CD8-positive, alpha-beta memory T cell (primary cell): Measurements from ENCODE around the gene C12orf75. TPM values are rescaled to one million over a fixed set of nuclear protein-coding genes. Genes with fewer than 3 reads are reported as not detected.

Source experiments
- CTCF ChIA-PET: fragments of 350-600 bp; sonication (Branson Sonifier 250); formaldehyde crosslinking; loops from one replicate; lab custom pipeline; 2021; ENCODE audit warnings: antibody characterized with exemption; lab: Charles Lee
- POLR2A ChIA-PET: fragments of 350-600 bp; sonication (Branson Sonifier 250); formaldehyde crosslinking; loops from one replicate; lab custom pipeline; 2021; ENCODE audit warnings: antibody characterized with exemption; lab: Charles Lee
- DNase-seq, 5 donors: peaks; one replicate each; pipeline versions ENCODE4 v3.0.0 to v3.0.0-alpha.2; 2020 to 2022; ENCODE audit warnings: mixed read lengths in 1 of 5
- H3K27ac ChIP-seq: one replicate; pipeline ENCODE4 v1.7.0; 2013; ENCODE audit warnings: low read depth, mild to moderate bottlenecking, low read length, moderate library complexity
- H3K27me3 ChIP-seq: 2 replicates; pipeline ENCODE4 v1.7.0; 2013; ENCODE audit warnings: low read length, mild to moderate bottlenecking; ENCODE audit not compliant: insufficient read depth, poor library complexity, severe bottlenecking
- H3K36me3 ChIP-seq: 2 replicates; pipeline ENCODE4 v1.7.0; 2013; ENCODE audit warnings: mild to moderate bottlenecking, low read length, moderate library complexity; ENCODE audit not compliant: insufficient read depth
- H3K4me1 ChIP-seq: 2 replicates; pipeline ENCODE4 v1.7.0; 2013; ENCODE audit warnings: mild to moderate bottlenecking, low read length, moderate library complexity; ENCODE audit not compliant: insufficient read depth
- H3K4me3 ChIP-seq: 2 replicates; pipeline ENCODE4 v1.7.0; 2013; ENCODE audit warnings: mild to moderate bottlenecking, low read length
- H3K9me3 ChIP-seq: 2 replicates; pipeline ENCODE4 v1.7.0; 2013; ENCODE audit warnings: mild to moderate bottlenecking, low read length
- H3K27ac Mint-ChIP-seq, 8 donors: one replicate each; pipeline ENCODE4 v1.8.0; 2020 to 2021; ENCODE audit warnings: mixed read lengths in 8 of 8, mild to moderate bottlenecking in 6 of 8, inconsistent platforms in 3 of 8, moderate library complexity in 3 of 8
- H3K27me3 Mint-ChIP-seq, 2 donors: one replicate each; pipeline ENCODE4 v1.8.0; 2020 to 2021; ENCODE audit warnings: mixed read lengths in 2 of 2, mild to moderate bottlenecking in 1 of 2, moderate library complexity in 1 of 2
- H3K36me3 Mint-ChIP-seq, 3 donors: one replicate each; pipeline ENCODE4 v1.8.0; 2020 to 2021; ENCODE audit warnings: mixed read lengths in 3 of 3, inconsistent platforms in 1 of 3, mild to moderate bottlenecking in 1 of 3
- H3K4me1 Mint-ChIP-seq, 3 donors: one replicate each; pipeline ENCODE4 v1.8.0; 2020 to 2021; ENCODE audit warnings: mixed read lengths in 3 of 3, inconsistent platforms in 1 of 3, mild to moderate bottlenecking in 1 of 3
- H3K4me3 Mint-ChIP-seq, 7 donors: one replicate each; pipeline ENCODE4 v1.8.0; 2020 to 2021; ENCODE audit warnings: mixed read lengths in 7 of 7, mild to moderate bottlenecking in 6 of 7, moderate library complexity in 4 of 7, inconsistent platforms in 2 of 7
- H3K9me3 Mint-ChIP-seq, 5 donors: one replicate each; pipeline ENCODE4 v1.8.0; 2020 to 2022; ENCODE audit warnings: mixed read lengths in 5 of 5, mild to moderate bottlenecking in 3 of 5, moderate library complexity in 2 of 5, inconsistent platforms in 1 of 5
- polyA plus RNA-seq: library from polyadenylated mRNA; unstranded; fragments of 300-500 nt; fragmentation: Illumina TruSeq; gene quantifications from one replicate; pipeline ENCODE4 v1.2.3, GENCODE V29; 2021
- total RNA-seq, 2 experiments: library from RNA; stranded (reverse); gene quantifications; one replicate each; pipeline ENCODE4 v1.2.3, GENCODE V29; 2021

C12orf75 gene
- total and polyA plus RNA-seq, 3 experiments from 2014 or later: 52.9 to 181 (median 62.8) TPM

- H3K9me3 Mint-ChIP-seq: peaks cover 11 to 17% (median 15%) of the 10 kb centered on the region in 5 donors
- H3K36me3 Mint-ChIP-seq: peaks cover 0 to 4% (median 0%) of the 10 kb centered on the region in 3 donors
- POLR2A ChIA-PET: interaction anchor here (0.8 kb wide), 1 partner anchor 63 kb away, joined by 3 read pairs; no protein-coding TSS in a partner anchor
- H3K27ac Mint-ChIP-seq: no peak overlapping the region
- H3K4me1 Mint-ChIP-seq: peaks cover 7 to 14% (median 12%) of the 10 kb centered on the region in 3 donors
- no peak overlapping the region for H3K4me3 Mint-ChIP-seq
- Histone ChIP-seq H3K27ac (no peak overlapping the region), H3K36me3 (no peaks in the 10 kb centered on the region), H3K4me1 (peaks cover 6% of the 10 kb centered on the region), H3K9me3 (no peaks in the 10 kb centered on the region), H3K4me3 (no peak overlapping the region), H3K27me3 (no peaks in the 10 kb centered on the region)
- CTCF ChIA-PET: interaction anchor here (0.5 kb wide), 1 partner anchor 69 kb away, joined by 3 read pairs; no protein-coding TSS in a partner anchor
- peaks cover 4 to 9% of the 10 kb centered on the region in 2 donors for H3K27me3 Mint-ChIP-seq
- no peak for DNase-seq
These were observed 15.4 kb upstream of the C12orf75 start for GRCh38 chr12:105315130-105315529.

GRCh38 chr12:105315726-105316125, 14.8 kb upstream of the C12orf75 start:
- DNase-seq: no peak
- ChIA-PET CTCF (interaction anchor here (0.5 kb wide), 1 partner anchor 68 kb away, joined by 3 read pairs; no protein-coding TSS in a partner anchor), POLR2A (no interaction called here)
- peaks cover 0 to 4% (median 0%) of the 10 kb centered on the region in 3 donors for H3K36me3 Mint-ChIP-seq
- Histone ChIP-seq H3K4me3 (no peak overlapping the region), H3K4me1 (peaks cover 6% of the 10 kb centered on the region), H3K9me3 (no peaks in the 10 kb centered on the region), H3K27me3 (no peaks in the 10 kb centered on the region), H3K36me3 (no peaks in the 10 kb centered on the region), H3K27ac (no peak overlapping the region)
- peak overlapping the region in 1 of 8 donors; percentile 32 for H3K27ac Mint-ChIP-seq
- H3K4me3 Mint-ChIP-seq: no peak overlapping the region
- peaks cover 11 to 17% (median 15%) of the 10 kb centered on the region in 5 donors for H3K9me3 Mint-ChIP-seq
- peaks cover 4 to 9% of the 10 kb centered on the region in 2 donors for H3K27me3 Mint-ChIP-seq
- peaks cover 7 to 14% (median 12%) of the 10 kb centered on the region in 3 donors for H3K4me1 Mint-ChIP-seq

DNA sequence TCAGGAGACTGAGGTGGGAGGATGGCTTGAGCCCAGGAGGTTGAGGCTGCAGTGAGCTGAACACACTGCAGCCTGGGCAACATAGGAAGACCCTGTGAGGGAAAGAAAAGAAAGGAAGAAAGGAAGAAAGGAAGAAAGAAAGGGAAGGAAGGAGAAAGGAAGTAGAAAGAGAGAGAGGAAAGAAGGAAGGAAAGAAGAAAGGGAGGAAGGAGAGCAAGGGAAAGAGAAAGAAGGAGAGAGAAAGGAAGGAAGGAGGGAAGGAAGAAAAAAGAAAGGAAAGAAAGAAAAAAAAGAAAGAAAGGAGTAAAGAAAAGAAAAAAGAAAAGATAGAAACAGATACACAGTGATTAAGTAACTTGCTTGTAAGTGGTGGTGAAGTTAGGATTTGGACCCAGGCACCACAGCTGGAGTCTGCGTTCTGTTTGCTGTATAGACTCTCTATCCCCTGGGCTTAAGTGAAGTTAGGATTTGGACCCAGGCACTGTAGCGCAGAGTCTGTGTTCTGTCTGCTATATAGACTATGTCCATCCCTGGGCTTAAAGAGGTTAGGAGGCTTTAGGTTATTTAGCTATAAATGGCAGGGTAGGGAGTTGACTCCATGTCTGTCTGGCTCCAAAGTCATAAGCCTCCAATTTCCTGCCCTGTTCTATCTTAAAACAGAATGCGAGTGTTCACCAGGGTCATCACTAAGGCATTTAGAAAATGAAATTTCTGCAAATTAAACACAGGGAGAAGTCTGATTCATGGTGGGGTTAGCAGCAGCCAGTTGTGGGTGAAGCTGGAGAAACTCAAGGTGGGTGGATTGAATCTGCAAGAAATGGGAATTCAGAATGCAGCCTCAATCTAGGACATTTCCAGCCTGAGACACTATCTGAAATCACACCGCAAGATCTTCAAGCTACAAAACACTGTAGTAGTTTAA, 13.3 kb upstream of the C12orf75 start:
- no peak overlapping the region for H3K27ac ChIP-seq
- H3K4me1 ChIP-seq: peaks cover 6% of the 10 kb centered on the region
- Mint-ChIP-seq H3K36me3 (peaks cover 0 to 4% (median 0%) of the 10 kb centered on the region in 3 donors), H3K9me3 (peaks cover 11 to 17% (median 15%) of the 10 kb centered on the region in 5 donors), H3K27me3 (peaks cover 0 to 1% of the 10 kb centered on the region in 2 donors), H3K27ac (peak overlapping the region in 2 of 8 donors; percentile 3 to 63), H3K4me1 (peaks cover 7 to 14% (median 14%) of the 10 kb centered on the region in 3 donors), H3K4me3 (no peak overlapping the region)
- no peak overlapping the region for H3K4me3 ChIP-seq
- H3K36me3 ChIP-seq: no peaks in the 10 kb centered on the region
- no peaks in the 10 kb centered on the region for H3K9me3 ChIP-seq
- no peak for DNase-seq
- CTCF ChIA-PET: interaction anchor here (5.3 kb wide), 1 partner anchor 14 kb away, joined by 28 read pairs; the partner anchor contains the start of gene C12orf75
- no peaks in the 10 kb centered on the region for H3K27me3 ChIP-seq
- POLR2A ChIA-PET: interaction anchor here (1.0 kb wide), 1 partner anchor 13 kb away, joined by 3 read pairs; the partner anchor contains the start of gene C12orf75

DNA sequence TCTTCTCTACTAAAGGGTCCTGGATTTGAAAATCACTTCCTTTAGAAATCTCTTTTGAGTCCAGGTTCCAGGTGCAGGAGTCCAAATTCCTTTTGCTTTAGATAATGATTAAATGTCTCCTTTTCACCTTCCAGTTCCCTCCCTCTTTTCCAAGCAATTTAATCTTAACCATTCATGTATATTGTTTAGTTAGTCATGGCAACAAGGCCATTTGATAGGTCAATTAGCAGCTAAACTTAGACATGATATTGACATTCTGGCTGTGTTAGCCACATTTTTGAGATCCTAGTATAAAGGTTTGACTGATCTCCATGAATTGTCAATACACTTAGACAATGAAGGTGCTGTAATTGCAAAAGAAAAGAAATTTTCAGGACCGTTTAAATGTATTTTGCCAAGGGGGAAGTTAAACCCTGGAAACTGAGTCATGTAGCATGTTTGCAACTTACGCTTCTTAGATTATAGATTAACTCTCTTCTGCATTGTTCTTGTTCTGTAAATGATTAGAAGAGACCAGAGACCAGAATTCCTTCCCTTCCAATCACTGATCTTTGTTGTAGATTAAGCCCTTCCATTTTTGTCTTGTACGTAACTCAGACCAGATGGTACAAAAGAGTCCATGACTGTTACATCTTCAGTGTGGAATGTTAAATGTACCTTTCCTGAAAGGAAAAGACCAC, 12.4 kb upstream of the C12orf75 start:
- Histone ChIP-seq H3K4me1 (peaks cover 6% of the 10 kb centered on the region), H3K27me3 (no peaks in the 10 kb centered on the region), H3K36me3 (no peaks in the 10 kb centered on the region), H3K9me3 (no peaks in the 10 kb centered on the region), H3K27ac (no peak overlapping the region), H3K4me3 (no peak overlapping the region)
- H3K9me3 Mint-ChIP-seq: peaks cover 8 to 16% (median 12%) of the 10 kb centered on the region in 5 donors
- CTCF ChIA-PET: interaction anchor here (5.3 kb wide), 1 partner anchor 13 kb away, joined by 28 read pairs; the partner anchor contains the start of gene C12orf75
- peaks cover 0 to 1% of the 10 kb centered on the region in 2 donors for H3K27me3 Mint-ChIP-seq
- no peak for DNase-seq
- H3K4me1 Mint-ChIP-seq: peaks cover 7 to 19% (median 16%) of the 10 kb centered on the region in 3 donors
- POLR2A ChIA-PET: interaction anchor here (1.0 kb wide), 1 partner anchor 12 kb away, joined by 3 read pairs; the partner anchor contains the start of gene C12orf75
- no peak overlapping the region for H3K4me3 Mint-ChIP-seq
- peak overlapping the region in 1 of 8 donors; percentile 63 for H3K27ac Mint-ChIP-seq
- H3K36me3 Mint-ChIP-seq: peaks cover 0 to 4% (median 0%) of the 10 kb centered on the region in 3 donors

- no peaks in the 10 kb centered on the region for H3K36me3 ChIP-seq
- peak overlapping the region in 2 of 8 donors; percentile 39 to 63 for H3K27ac Mint-ChIP-seq
- H3K4me1 ChIP-seq: peaks cover 6% of the 10 kb centered on the region
- no peaks in the 10 kb centered on the region for H3K9me3 ChIP-seq
- H3K27ac ChIP-seq: no peak overlapping the region
- H3K27me3 Mint-ChIP-seq: no peaks in the 10 kb centered on the region
- DNase-seq: no peak
- H3K27me3 ChIP-seq: no peaks in the 10 kb centered on the region
- H3K4me3 Mint-ChIP-seq: no peak overlapping the region
- ChIA-PET POLR2A (interaction anchor here (0.7 kb wide), 1 partner anchor 12 kb away, joined by 3 read pairs; the partner anchor contains the start of gene C12orf75), CTCF (interaction anchor here (0.9 to 5.3 kb wide), 2 partner anchors 12 to 102 kb away, joined by 3 to 28 read pairs; partner anchors contain the start of gene C12orf75)
- H3K36me3 Mint-ChIP-seq: peaks cover 0 to 4% (median 0%) of the 10 kb centered on the region in 3 donors
- no peak overlapping the region for H3K4me3 ChIP-seq
- peaks cover 7 to 19% (median 18%) of the 10 kb centered on the region in 3 donors for H3K4me1 Mint-ChIP-seq
- peaks cover 5 to 10% (median 6%) of the 10 kb centered on the region in 5 donors for H3K9me3 Mint-ChIP-seq
These were observed 11.6 kb upstream of the C12orf75 start for GRCh38 chr12:105318651-105319483.

- peaks cover 6% of the 10 kb centered on the region for H3K4me1 ChIP-seq
- Mint-ChIP-seq H3K27me3 (no peaks in the 10 kb centered on the region), H3K9me3 (peaks cover 0 to 1% (median 0%) of the 10 kb centered on the region in 5 donors), H3K27ac (peak overlapping the region in 1 of 8 donors; percentile 35), H3K4me1 (peaks cover 10 to 23% (median 22%) of the 10 kb centered on the region in 3 donors), H3K36me3 (no peaks in the 10 kb centered on the region), H3K4me3 (no peak overlapping the region)
- no peak overlapping the region for H3K4me3 ChIP-seq
- no peaks in the 10 kb centered on the region for H3K27me3 ChIP-seq
- no peaks in the 10 kb centered on the region for H3K36me3 ChIP-seq
- H3K27ac ChIP-seq: no peak overlapping the region
- no peaks in the 10 kb centered on the region for H3K9me3 ChIP-seq
- POLR2A ChIA-PET: no interaction called here
- DNase-seq: peak in 2 of 5 donors; percentile 16 to 37
- CTCF ChIA-PET: interaction anchor here (0.9 to 5.3 kb wide), 3 partner anchors 11 to 101 kb away, joined by 3 to 28 read pairs (median 16); partner anchors contain the start of gene C12orf75
These were observed 10.7 kb upstream of the C12orf75 start for GRCh38 chr12:105319691-105320209.
